SU-DHL-6 (cell line): Measurements from ENCODE around the gene SNCG.

Source experiments
- H2AFZ ChIP-seq: fragments of 200-600 bp; sonication (generic); 2 replicates; pipeline ENCODE4 v1.6.1; 2014; ENCODE audit warnings: low read depth, mild to moderate bottlenecking, moderate library complexity, mixed read lengths, antibody characterized with exemption, low read length; ENCODE audit not compliant: severe bottlenecking
- H3F3A ChIP-seq: fragments of 200-600 bp; shearing (Covaris generic); 2 replicates; pipeline ENCODE4 v1.6.0; 2016; ENCODE audit warnings: antibody characterized with exemption, mild to moderate bottlenecking; ENCODE audit not compliant: insufficient read depth
- H3K27ac ChIP-seq: fragments of 200-600 bp; sonication (generic); 2 replicates; pipeline ENCODE4 v1.5.1; 2016; ENCODE audit warnings: low read depth, mild to moderate bottlenecking, low read length, moderate library complexity, mixed read lengths
- H3K27me3 ChIP-seq: fragments of 200-600 bp; sonication (generic), shearing (Covaris generic); 2 replicates; pipeline ENCODE4 v1.6.0; 2014; ENCODE audit warnings: mild to moderate bottlenecking, low read length
- H3K36me3 ChIP-seq: fragments of 200-600 bp; sonication (generic); 2 replicates; pipeline ENCODE4 v1.6.1; 2014; ENCODE audit warnings: mild to moderate bottlenecking, low read length, mixed read lengths
- H3K4me2 ChIP-seq: fragments of 300-600, 200-600 bp; shearing (Covaris generic), sonication (generic); 2 replicates; pipeline ENCODE4 v1.6.0; 2014; ENCODE audit warnings: low read length, low read depth, mild to moderate bottlenecking; ENCODE audit not compliant: poor library complexity, severe bottlenecking
- H3K4me3 ChIP-seq: fragments of 200-600 bp; sonication (generic); 2 replicates; pipeline ENCODE4 v1.5.1; 2014; ENCODE audit warnings: antibody characterized with exemption, low read length, mild to moderate bottlenecking, mixed read lengths; ENCODE audit not compliant: insufficient read depth, poor library complexity, severe bottlenecking
- H3K79me2 ChIP-seq: fragments of 200-600 bp; sonication (generic); 2 replicates; pipeline ENCODE4 v1.6.1; 2014; ENCODE audit warnings: mild to moderate bottlenecking, low read length, moderate library complexity; ENCODE audit not compliant: insufficient read depth
- H3K9ac ChIP-seq: fragments of 200-600 bp; sonication (generic); 2 replicates; pipeline ENCODE4 v1.7.0; 2014; ENCODE audit warnings: mild to moderate bottlenecking, low read length
- H3K9me2 ChIP-seq: fragments of 200-600 bp; sonication (generic); replicated peaks from 2 replicates; pipeline ENCODE4 v1.6.1; 2014; ENCODE audit warnings: low read length; ENCODE audit not compliant: insufficient read depth
- H3K9me3 ChIP-seq: fragments of 200-600 bp; sonication (generic); 2 replicates; pipeline ENCODE4 v1.6.1; 2014; ENCODE audit warnings: low read length, mixed read lengths; ENCODE audit not compliant: insufficient read depth
- H4K20me1 ChIP-seq: fragments of 200-600 bp; sonication (generic); 2 replicates; pipeline ENCODE4 v1.6.1; 2014; ENCODE audit warnings: low read depth, mild to moderate bottlenecking, antibody characterized with exemption, low read length, moderate library complexity, mixed read lengths
- CTCF ChIP-seq: fragments of 200-600 bp; sonication (generic); IDR thresholded peaks from one replicate; pipeline ENCODE4 v1.5.1; 2017; ENCODE audit warnings: antibody characterized with exemption, mild to moderate bottlenecking, low read length, moderate library complexity; ENCODE audit not compliant: insufficient read depth, poor library complexity, severe bottlenecking
- EZH2phosphoT487 ChIP-seq: fragments of 200-600 bp; sonication (generic), shearing (Covaris generic); conservative IDR thresholded peaks from 2 replicates; pipeline ENCODE4 v1.6.1; 2018; ENCODE audit warnings: mild to moderate bottlenecking, antibody characterized with exemption, low read length, moderate library complexity, mixed read lengths

The SNCG gene

GRCh38 chr10:86954681-86955500 is 3.5 kb upstream of the SNCG start:
- Histone ChIP-seq H4K20me1 (no peaks in the 10 kb centered on the region), H3K27me3 (no peaks in the 10 kb centered on the region), H3K4me2 (no peak overlapping the region), H2AFZ (no peak overlapping the region), H3K27ac (no peak overlapping the region), H3K4me3 (no peak overlapping the region), H3F3A (no peaks in the 10 kb centered on the region), H3K9me3 (no peaks in the 10 kb centered on the region), H3K79me2 (no peaks in the 10 kb centered on the region), H3K9me2 (no peaks in the 10 kb centered on the region), H3K36me3 (no peaks in the 10 kb centered on the region), H3K9ac (no peak overlapping the region)
- TF ChIP-seq EZH2phosphoT487 (no peak), CTCF (no peak)

- Histone ChIP-seq H3K9me2 (no peaks in the 10 kb centered on the region), H3K4me3 (no peak overlapping the region), H3F3A (no peaks in the 10 kb centered on the region), H2AFZ (no peak overlapping the region), H3K4me2 (no peak overlapping the region), H3K79me2 (no peaks in the 10 kb centered on the region), H3K9ac (no peak overlapping the region), H3K36me3 (no peaks in the 10 kb centered on the region), H4K20me1 (no peaks in the 10 kb centered on the region), H3K9me3 (no peaks in the 10 kb centered on the region), H3K27ac (no peak overlapping the region), H3K27me3 (no peaks in the 10 kb centered on the region)
- TF ChIP-seq CTCF: no peak
- TF ChIP-seq EZH2phosphoT487: no peak
Measured at GRCh38 chr10:86955501-86956194, 2.8 kb upstream of the SNCG start.

- TF ChIP-seq EZH2phosphoT487 (no peak), CTCF (no peak)
- no peak overlapping the region for H2AFZ ChIP-seq
- no peaks in the 10 kb centered on the region for H3F3A ChIP-seq
- H3K27ac ChIP-seq: no peak overlapping the region
- H3K79me2 ChIP-seq: no peaks in the 10 kb centered on the region
- H3K9ac ChIP-seq: no peak overlapping the region
- H4K20me1 ChIP-seq: no peaks in the 10 kb centered on the region
- H3K36me3 ChIP-seq: no peaks in the 10 kb centered on the region
- no peaks in the 10 kb centered on the region for H3K27me3 ChIP-seq
- H3K4me2 ChIP-seq: no peak overlapping the region
- no peaks in the 10 kb centered on the region for H3K9me3 ChIP-seq
- H3K9me2 ChIP-seq: no peaks in the 10 kb centered on the region
- no peak overlapping the region for H3K4me3 ChIP-seq
Measured at GRCh38 chr10:86956195-86956847, 2.1 kb upstream of the SNCG start.
